GM21529 (cell line): ENCODE data around the gene MLLT1.

Experiments used
- ATAC-seq: cut with Tn5 transposase; IDR thresholded peaks from one replicate; pipeline ENCODE4 v1.9.1; 2021; ENCODE audit not compliant: unreplicated experiment

Gene MLLT1

DNA sequence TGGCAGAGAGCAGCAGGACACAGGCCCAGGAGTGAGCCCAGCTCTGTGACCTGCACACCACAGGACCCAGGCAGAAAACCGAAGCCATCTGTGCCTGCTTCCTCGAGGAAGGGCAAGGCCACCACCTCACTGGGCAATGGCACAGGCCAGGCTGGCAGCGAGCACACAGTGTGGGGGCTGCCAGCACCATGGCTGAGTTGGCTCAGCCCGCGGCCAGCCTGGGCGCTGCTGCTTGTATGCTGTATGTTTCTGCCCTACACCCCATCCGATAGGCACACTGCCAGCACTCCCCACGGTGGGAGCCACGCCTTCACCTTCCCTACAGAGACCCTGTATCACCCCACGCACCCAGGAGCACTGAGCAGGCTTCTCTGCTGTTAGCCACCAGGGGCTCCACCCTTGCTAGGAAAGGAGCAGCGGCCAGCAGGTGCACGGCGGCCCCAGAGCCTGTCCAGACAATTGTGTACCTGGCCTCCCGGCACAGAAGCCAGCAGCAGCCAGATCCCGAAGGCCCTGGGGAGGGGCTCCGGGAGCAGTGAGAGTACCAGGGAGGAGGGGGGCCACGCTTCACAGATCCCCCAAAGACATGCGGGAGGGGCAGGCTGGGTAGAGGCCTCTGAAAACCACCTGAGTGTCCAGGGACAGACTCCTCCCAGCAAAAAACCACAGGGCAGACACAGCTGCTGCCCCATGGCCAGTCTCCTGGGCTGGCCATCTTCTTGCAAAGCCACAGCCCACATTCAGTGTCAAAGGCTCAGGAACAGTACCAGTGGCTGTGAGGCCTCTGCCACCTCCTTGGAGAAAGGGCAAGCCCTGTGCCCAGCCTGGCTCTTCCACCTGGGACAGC lies 56.1 kb downstream of the MLLT1 start:
- no peak for ATAC-seq

- no peak for ATAC-seq
Measured at GRCh38 chr19:6222884-6223283, 56.9 kb downstream of the MLLT1 start.

DNA sequence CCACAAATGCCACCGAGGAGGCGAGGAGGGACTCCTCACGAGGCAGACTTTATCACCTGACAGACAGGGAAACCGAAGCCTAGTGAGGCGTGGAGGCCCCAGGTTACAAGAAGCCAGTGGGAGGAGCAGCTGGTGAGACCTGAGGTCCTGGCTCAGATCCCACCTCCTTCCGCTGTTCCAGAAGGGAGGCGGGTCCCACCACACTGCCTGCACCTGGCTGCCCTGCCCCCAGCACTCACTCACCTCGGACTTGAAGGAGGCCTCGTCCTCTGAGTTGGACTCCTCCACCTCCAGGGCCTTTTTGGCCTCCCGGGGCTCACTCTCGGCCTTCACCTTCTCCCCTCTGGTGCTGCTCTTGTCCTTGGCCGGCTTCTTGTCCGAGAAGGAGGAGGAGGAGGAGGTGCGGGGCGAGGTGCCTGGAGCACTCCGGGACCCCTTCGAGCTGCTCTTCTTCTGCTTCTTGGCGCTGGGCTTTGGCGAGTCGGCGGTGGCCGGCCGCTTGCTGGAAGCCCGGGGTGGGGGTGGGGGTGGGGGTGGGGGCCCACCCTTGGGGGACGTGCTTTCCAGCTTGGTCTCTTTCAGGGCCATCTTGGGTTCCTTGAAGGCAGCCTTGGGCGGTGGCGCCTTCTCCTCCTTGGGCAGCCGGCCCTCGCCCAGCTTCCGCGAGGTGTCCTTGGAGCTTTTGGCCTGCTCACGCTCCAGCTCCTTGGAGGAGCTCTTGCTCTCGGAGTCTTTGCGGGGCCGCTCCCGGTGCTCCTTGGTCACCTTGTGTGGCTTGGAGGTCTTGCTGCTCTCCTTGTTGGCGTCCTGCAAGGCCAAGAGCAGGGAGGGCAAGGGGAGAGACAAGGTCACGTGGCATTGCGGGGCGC lies 57.7 kb downstream of the MLLT1 start:
- ATAC-seq: no peak

- no peak for ATAC-seq
Measured at GRCh38 chr19:6221220-6221877, 58.4 kb downstream of the MLLT1 start.

- no peak for ATAC-seq
Measured at GRCh38 chr19:6220385-6221191, 59.2 kb downstream of the MLLT1 start.

GRCh38 chr19:6219586-6220290 lies 60.0 kb downstream of the MLLT1 start:
- ATAC-seq: no peak

DNA sequence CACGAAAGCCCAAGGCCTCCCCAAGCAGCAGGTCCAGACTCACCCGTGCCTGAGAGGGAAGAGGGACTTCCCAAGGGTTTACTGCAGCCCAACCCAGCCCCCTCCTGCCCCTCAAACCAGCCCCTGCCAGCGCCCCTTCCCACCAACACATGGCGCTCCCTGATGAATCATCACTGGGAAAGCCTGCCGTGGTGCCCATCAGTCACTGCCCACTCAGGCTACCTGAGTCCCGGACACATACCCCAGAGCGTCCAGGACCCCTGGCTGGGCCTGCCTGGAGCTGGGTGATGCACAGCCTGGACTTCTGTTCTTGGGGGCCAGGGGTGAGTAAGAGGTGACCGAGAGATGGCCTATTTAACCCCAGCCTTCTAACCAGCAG lies 60.6 kb downstream of the MLLT1 start:
- ATAC-seq: no peak

- no peak for ATAC-seq
Measured at GRCh38 chr19:6218491-6219146, 61.2 kb downstream of the MLLT1 start.

GRCh38 chr19:6217752-6218334 lies 61.9 kb downstream of the MLLT1 start:
- ATAC-seq: no peak

- ATAC-seq: no peak
Measured at GRCh38 chr19:6216996-6217751, 62.6 kb downstream of the MLLT1 start.

DNA sequence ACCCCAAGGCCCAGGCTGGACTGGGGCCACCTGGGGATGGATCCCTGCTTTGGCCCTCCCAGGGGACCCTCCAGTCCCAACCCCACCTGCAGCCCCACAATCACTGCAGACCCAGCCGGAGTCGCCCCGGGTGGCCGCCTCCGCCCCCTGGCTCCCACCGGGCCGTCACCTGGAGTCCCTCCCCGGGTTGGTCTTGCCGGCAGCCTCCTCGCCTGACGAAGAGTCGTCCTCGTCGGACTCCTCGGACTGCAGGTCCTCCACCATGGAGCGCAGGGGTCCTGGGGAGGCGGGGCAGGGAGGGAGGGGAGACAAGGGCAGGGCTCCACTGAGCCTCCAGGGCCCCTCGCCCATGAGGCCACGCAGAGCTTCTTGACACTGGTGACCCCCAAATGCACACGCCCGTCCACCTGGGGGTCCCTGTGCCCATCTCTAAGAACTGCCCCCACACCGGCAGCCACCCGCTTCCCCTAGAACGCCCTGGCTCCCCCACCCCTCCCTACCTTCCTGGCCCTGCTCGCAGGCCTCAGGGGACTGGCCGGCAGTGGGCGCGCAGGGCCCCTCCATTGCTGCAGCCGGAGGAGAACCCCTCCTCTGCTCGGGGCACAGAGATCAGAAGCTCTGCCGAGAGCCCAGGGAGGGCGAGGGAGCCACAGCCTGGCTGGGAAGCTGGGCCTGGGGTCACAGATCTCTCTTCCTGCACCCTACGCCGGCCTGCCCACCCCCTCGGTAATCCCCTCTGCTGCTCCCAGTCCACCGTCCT lies 63.4 kb downstream of the MLLT1 start:
- ATAC-seq: no peak

DNA sequence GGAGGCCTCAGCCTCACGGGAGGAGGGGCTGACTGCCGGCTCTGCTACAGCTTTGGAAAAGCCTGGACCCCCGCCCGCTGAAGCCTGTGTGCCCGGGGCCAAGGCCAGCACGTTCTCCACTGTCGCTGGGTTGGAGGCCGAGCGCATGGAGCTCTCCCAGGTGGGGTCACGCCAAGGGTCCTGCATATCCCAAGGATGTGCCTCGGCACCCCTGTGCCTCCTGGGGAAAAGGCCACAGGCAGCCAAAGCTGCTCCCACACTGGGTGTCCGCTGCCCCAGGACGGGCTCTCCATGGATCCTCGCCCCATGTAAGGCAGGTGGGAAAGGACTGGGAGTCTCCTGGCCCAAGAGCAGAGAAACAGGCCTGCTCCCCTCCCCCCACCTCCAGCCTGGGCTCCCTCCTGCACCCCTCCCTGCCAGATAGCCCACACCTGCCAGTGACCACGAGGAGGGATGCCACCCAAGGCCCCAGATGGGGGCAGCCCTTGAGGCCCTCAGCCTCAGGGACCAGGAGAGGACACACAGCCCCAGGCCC lies 64.0 kb downstream of the MLLT1 start:
- no peak for ATAC-seq

DNA sequence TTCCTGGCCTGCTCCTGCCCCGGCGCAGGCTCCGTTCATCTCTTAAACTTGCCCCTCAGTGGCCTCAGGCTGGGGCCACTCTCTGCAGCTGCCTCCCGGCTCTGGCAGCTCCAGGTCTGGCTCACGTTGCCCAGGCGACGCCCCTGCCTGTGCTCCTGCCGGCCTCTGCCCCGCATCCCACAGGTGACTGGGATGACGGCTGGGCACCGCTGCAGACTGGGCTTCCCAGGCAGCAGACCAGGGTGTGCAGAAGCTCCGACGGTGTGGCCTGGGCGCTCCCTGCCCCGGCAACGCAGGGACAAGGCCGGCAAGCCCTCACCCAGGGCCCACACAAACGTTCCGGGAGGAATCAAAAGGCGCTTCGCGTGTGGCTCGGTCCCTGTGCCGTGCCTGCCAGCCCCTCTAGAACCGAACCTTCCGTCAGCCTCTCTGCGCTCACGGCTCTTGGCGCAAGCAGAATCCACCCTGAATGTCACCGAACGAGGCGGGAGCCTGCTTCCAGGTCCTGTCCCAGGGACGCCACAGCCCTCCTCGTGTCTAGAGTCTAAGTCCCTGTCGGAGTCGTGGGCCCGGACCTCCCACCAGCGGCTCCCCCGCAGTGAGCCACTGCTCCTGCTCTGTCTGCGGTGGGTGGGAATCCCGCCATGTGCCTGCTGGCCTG lies 64.8 kb downstream of the MLLT1 start:
- no peak for ATAC-seq

DNA sequence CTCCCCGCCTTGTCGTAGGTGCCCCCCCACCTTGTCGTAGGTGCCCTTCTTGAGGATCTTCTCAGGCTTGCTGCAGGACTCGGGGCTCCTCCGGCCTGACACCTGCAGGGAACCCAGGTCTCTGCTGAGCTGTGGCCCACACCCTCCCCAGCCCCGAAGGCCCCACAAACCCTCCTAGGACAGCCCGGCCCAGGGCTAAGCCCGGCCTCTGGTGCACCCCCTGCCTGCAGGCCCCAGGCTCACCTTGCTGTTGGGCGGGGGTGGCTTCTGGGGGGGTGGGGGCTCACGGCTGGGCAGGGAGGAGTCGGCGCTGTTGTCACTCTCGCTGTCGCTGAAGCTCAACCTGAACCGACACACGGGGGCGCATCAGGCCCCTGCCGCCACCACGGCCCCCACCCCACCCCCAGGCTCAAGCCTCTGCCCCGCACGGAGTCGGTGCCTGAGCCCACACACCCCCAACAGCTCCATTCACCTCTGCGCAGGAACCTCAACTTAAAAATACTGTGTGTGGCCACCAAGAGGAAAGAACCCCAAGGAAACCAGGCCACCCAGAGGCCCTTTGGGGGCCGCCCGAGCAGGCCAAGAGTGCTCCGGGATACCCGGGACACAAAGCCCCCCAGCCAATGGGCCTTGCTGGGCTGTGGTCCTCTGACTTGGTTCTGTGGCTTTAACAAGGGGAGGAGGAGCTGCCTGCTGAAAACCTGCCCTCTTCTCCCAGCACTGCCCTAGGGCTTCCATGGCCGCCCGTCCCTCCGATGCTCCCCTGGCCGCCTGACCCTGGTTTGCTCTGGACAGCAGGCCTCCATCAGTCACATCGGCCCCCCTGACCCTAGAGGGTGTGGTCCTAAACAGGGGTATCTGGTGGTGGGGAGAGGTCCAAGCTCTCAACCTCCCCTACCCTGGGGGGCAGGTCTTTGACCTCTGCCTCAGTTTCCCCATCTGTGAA lies 65.8 kb downstream of the MLLT1 start:
- ATAC-seq: no peak

GRCh38 chr19:6213266-6213595 lies 66.5 kb downstream of the MLLT1 start:
- ATAC-seq: no peak
